Smooth muscle cell (in vitro differentiated cells): ENCODE results near the gene ZNF180. TPM values are rescaled to one million over a fixed set of nuclear protein-coding genes. Genes with fewer than 3 reads are reported as not detected.

Source experiments
- DNase-seq: peaks from one replicate; lab custom pipeline; 2025; ENCODE audit not compliant: unreplicated experiment; lab: John Stamatoyannopoulos, UW
- H2AFZ ChIP-seq: fragments of 200-600 bp; sonication (generic); 2 replicates; pipeline ENCODE4 v1.6.0; 2016; ENCODE audit warnings: antibody characterized with exemption, low read depth, mild to moderate bottlenecking
- H3F3A ChIP-seq: fragments of 200-600 bp; sonication (generic); 2 replicates; pipeline ENCODE4 v1.6.0; 2017; ENCODE audit warnings: antibody characterized with exemption, low read depth
- H3K27ac ChIP-seq: fragments of 200-600 bp; sonication (generic); 2 replicates; pipeline ENCODE4 v1.5.1; 2016; ENCODE audit warnings: low read depth, mild to moderate bottlenecking
- H3K27me3 ChIP-seq: fragments of 200-600 bp; sonication (generic); 2 replicates; pipeline ENCODE4 v1.6.1; 2016; ENCODE audit warnings: low read depth, mild to moderate bottlenecking
- H3K36me3 ChIP-seq: fragments of 200-600 bp; sonication (generic); 2 replicates; pipeline ENCODE4 v1.5.1; 2016; ENCODE audit warnings: low read depth
- H3K4me1 ChIP-seq: fragments of 200-600 bp; sonication (generic); 2 replicates; pipeline ENCODE4 v1.5.1; 2016; ENCODE audit warnings: low read depth
- H3K4me2 ChIP-seq: fragments of 200-600 bp; sonication (generic); 2 replicates; pipeline ENCODE4 v1.6.0; 2016; ENCODE audit warnings: mild to moderate bottlenecking
- H3K4me3 ChIP-seq: fragments of 200-600 bp; sonication (generic); 2 replicates; pipeline ENCODE4 v1.5.1; 2016; ENCODE audit warnings: mild to moderate bottlenecking
- H3K79me2 ChIP-seq: fragments of 200-600 bp; sonication (generic); 2 replicates; pipeline ENCODE4 v1.6.0; 2016; ENCODE audit warnings: low read depth, mild to moderate bottlenecking
- H3K9ac ChIP-seq: fragments of 200-600 bp; sonication (generic); 2 replicates; pipeline ENCODE4 v1.6.0; 2016; ENCODE audit warnings: low read depth
- H3K9me3 ChIP-seq: fragments of 200-600 bp; sonication (generic); replicated peaks from 2 replicates; pipeline ENCODE4 v1.5.1; 2016; ENCODE audit warnings: low read depth
- H4K20me1 ChIP-seq: fragments of 200-600 bp; sonication (generic); 2 replicates; pipeline ENCODE4 v1.6.0; 2016; ENCODE audit warnings: low read depth
- CTCF ChIP-seq: fragments of 200-600 bp; sonication (generic); IDR thresholded peaks from 2 replicates; pipeline ENCODE4 v1.5.1; 2017; ENCODE audit warnings: borderline replicate concordance, mild to moderate bottlenecking, antibody characterized with exemption; ENCODE audit not compliant: insufficient read depth, poor library complexity, severe bottlenecking
- WGBS: methylation state at CpG from one replicate; pipeline ENCODE4 v1.1.7; 2016; ENCODE audit warnings: low lambda C conversion rate; 5-methylcytosine and 5-hydroxymethylcytosine counted together
- polyA plus RNA-seq: library from polyadenylated mRNA; unstranded; fragments of >200 nt; fragmentation: Nextera tagmentation; extraction: Ambion mirVana; gene quantifications from 2 replicates; pipeline ENCODE4 v1.2.1, GENCODE V29; 2016
- total RNA-seq: library from RNA; depleted of rRNA; stranded (reverse); fragments of >200 nt; gene quantifications from 2 replicates; pipeline ENCODE4 v1.2.3, GENCODE V29; 2014

ZNF180 gene
- total and polyA plus RNA-seq, 2 experiments from 2014 or later = 2.6 to 8.5 TPM

GRCh38 chr19:44438441-44438840 is 61.9 kb downstream of the ZNF180 start:
- Histone ChIP-seq H3K27ac (no peak overlapping the region), H3F3A (no peaks in the 10 kb centered on the region), H3K4me2 (no peak overlapping the region), H2AFZ (no peak overlapping the region), H3K4me1 (no peaks in the 10 kb centered on the region), H3K4me3 (no peak overlapping the region), H3K9ac (no peak overlapping the region), H3K27me3 (no peaks in the 10 kb centered on the region), H3K79me2 (no peaks in the 10 kb centered on the region), H3K36me3 (peaks cover 54% of the 10 kb centered on the region), H4K20me1 (no peaks in the 10 kb centered on the region), H3K9me3 (peaks cover 10% of the 10 kb centered on the region)
- WGBS = 99% methylated on average over 3 of the region's 3 CpGs
- TF ChIP-seq CTCF = no peak
- no peak for DNase-seq

GRCh38 chr19:44435441-44435840 is 64.9 kb downstream of the ZNF180 start:
- no peak overlapping the region for H2AFZ ChIP-seq
- no peak for DNase-seq
- H3K79me2 ChIP-seq = no peaks in the 10 kb centered on the region
- H3K27ac ChIP-seq = no peak overlapping the region
- no peaks in the 10 kb centered on the region for H3F3A ChIP-seq
- H3K9me3 ChIP-seq = peaks cover 30% of the 10 kb centered on the region
- no peak overlapping the region for H3K9ac ChIP-seq
- H3K36me3 ChIP-seq = peaks cover 61% of the 10 kb centered on the region
- WGBS = 100% methylated on average over 2 of the region's 2 CpGs
- H3K27me3 ChIP-seq = no peaks in the 10 kb centered on the region
- no peak overlapping the region for H3K4me3 ChIP-seq
- no peak for TF ChIP-seq CTCF
- no peak overlapping the region for H3K4me2 ChIP-seq
- H3K4me1 ChIP-seq = no peaks in the 10 kb centered on the region
- H4K20me1 ChIP-seq = no peaks in the 10 kb centered on the region

GRCh38 chr19:44430956-44431355 is 69.4 kb downstream of the ZNF180 start:
- Histone ChIP-seq H3K4me2 (no peak overlapping the region), H3K27me3 (no peaks in the 10 kb centered on the region), H3K4me3 (no peak overlapping the region), H2AFZ (no peak overlapping the region), H3K9me3 (peaks cover 64% of the 10 kb centered on the region), H4K20me1 (no peaks in the 10 kb centered on the region), H3K4me1 (no peaks in the 10 kb centered on the region), H3F3A (no peaks in the 10 kb centered on the region), H3K9ac (no peak overlapping the region), H3K79me2 (no peaks in the 10 kb centered on the region), H3K27ac (no peak overlapping the region), H3K36me3 (peaks cover 60% of the 10 kb centered on the region)
- no peak for DNase-seq
- no peak for TF ChIP-seq CTCF
- 95% methylated on average over 1 of the region's 1 CpG for WGBS

Other genes with a start within 250 kb of the ZNF180 start
- 1.6 TPM in 1 of 2 replicates, not detected in the other for gene ZNF233, start 240.6 kb downstream of the ZNF180 start, total RNA-seq
- 0.72 and 0.86 TPM in 2 replicates for gene ZNF233, start 240.6 kb downstream of the ZNF180 start, polyA plus RNA-seq
- 0.85 and 5.5 TPM in 2 replicates for gene ZNF235, start 195.5 kb downstream of the ZNF180 start, total RNA-seq
- 1.3 and 1.5 TPM in 2 replicates for gene ZNF235, start 195.5 kb downstream of the ZNF180 start, polyA plus RNA-seq
- gene ZNF112, start 143.8 kb downstream of the ZNF180 start, total RNA-seq = 6.9 and 7.8 TPM in 2 replicates
- gene ZNF112, start 143.8 kb downstream of the ZNF180 start, polyA plus RNA-seq = 2.0 and 2.2 TPM in 2 replicates
- gene ZNF285, start 98.9 kb downstream of the ZNF180 start, total RNA-seq = 4.9 and 6.7 TPM in 2 replicates
- 3.7 and 5.2 TPM in 2 replicates for gene ZNF285, start 98.9 kb downstream of the ZNF180 start, polyA plus RNA-seq
- gene ZNF229, start 52.0 kb downstream of the ZNF180 start, total RNA-seq = 8.2 and 12.3 TPM in 2 replicates
- 4.5 and 4.7 TPM in 2 replicates for gene ZNF229, start 52.0 kb downstream of the ZNF180 start, polyA plus RNA-seq
- gene CEACAM20, start 29.2 kb upstream of the ZNF180 start, total RNA-seq = not detected in 2 replicates
- 0.08 TPM in 1 of 2 replicates, not detected in the other for gene CEACAM20, start 29.2 kb upstream of the ZNF180 start, polyA plus RNA-seq
- gene IGSF23, start 113.0 kb upstream of the ZNF180 start, total RNA-seq = not detected in 2 replicates
- not detected in 2 replicates for gene IGSF23, start 113.0 kb upstream of the ZNF180 start, polyA plus RNA-seq
- 23.5 and 25.4 TPM in 2 replicates for gene PVR, start 143.4 kb upstream of the ZNF180 start, total RNA-seq
- gene PVR, start 143.4 kb upstream of the ZNF180 start, polyA plus RNA-seq = 28.5 and 35.0 TPM in 2 replicates
- 0.81 and 1.5 TPM in 2 replicates for gene CEACAM19, start 171.0 kb upstream of the ZNF180 start, total RNA-seq
- 0.88 and 2.4 TPM in 2 replicates for gene CEACAM19, start 171.0 kb upstream of the ZNF180 start, polyA plus RNA-seq
- gene CEACAM16, start 198.6 kb upstream of the ZNF180 start, total RNA-seq = not detected in 2 replicates
- not detected in 2 replicates for gene CEACAM16, start 198.6 kb upstream of the ZNF180 start, polyA plus RNA-seq
- 8.1 and 12.2 TPM in 2 replicates for gene BCL3, start 248.2 kb upstream of the ZNF180 start, total RNA-seq
- 52.8 and 54.0 TPM in 2 replicates for gene BCL3, start 248.2 kb upstream of the ZNF180 start, polyA plus RNA-seq